C4-2B (cell line): ENCODE measurements around the gene NUDT7.

ENCODE experiments used
- H3K27ac ChIP-seq: fragments of 450-650 bp; 2 replicates; pipeline ENCODE4 v1.5.1; 2017
- CTCF ChIP-seq: fragments of 450-650 bp; conservative IDR thresholded peaks from 2 replicates; pipeline ENCODE4 v1.5.1; 2017; ENCODE audit warnings: mild to moderate bottlenecking
- ZFX ChIP-seq: fragments of 450-650 bp; IDR thresholded peaks from 2 replicates; pipeline ENCODE4 v1.6.1; 2017

The NUDT7 gene

GRCh38 chr16:77724174-77724573 lies 1.9 kb downstream of the NUDT7 start:
- TF ChIP-seq ZFX = no peak
- no peak for TF ChIP-seq CTCF
- no peak overlapping the region for H3K27ac ChIP-seq

GRCh38 chr16:77729951-77730350 lies 7.6 kb downstream of the NUDT7 start:
- TF ChIP-seq CTCF (no peak), ZFX (no peak)
- no peak overlapping the region for H3K27ac ChIP-seq

- TF ChIP-seq ZFX = no peak
- no peak for TF ChIP-seq CTCF
- no peak overlapping the region for H3K27ac ChIP-seq
Observed at GRCh38 chr16:77732241-77732946, 10.1 kb downstream of the NUDT7 start.

GRCh38 chr16:77736879-77737278 lies 14.6 kb downstream of the NUDT7 start:
- TF ChIP-seq ZFX (no peak), CTCF (no peak)
- H3K27ac ChIP-seq = no peak overlapping the region

GRCh38 chr16:77738706-77739558 lies 16.6 kb downstream of the NUDT7 start:
- TF ChIP-seq ZFX (no peak), CTCF (no peak)
- no peak overlapping the region for H3K27ac ChIP-seq

- no peak overlapping the region for H3K27ac ChIP-seq
- no peak for TF ChIP-seq ZFX
- TF ChIP-seq CTCF = no peak
Observed at GRCh38 chr16:77739559-77739892, 17.2 kb downstream of the NUDT7 start.

GRCh38 chr16:77744141-77744540 lies 21.8 kb downstream of the NUDT7 start:
- no peak overlapping the region for H3K27ac ChIP-seq
- no peak for TF ChIP-seq CTCF
- no peak for TF ChIP-seq ZFX
